Gastrocnemius medialis (tissue), 4 donors: ENCODE measurements around the gene CRYBB3.

Experiments used
- CTCF ChIP-seq, 5 experiments: fragments of 450-650 bp in 3 of 5; fragments of 200-600 bp in 2 of 5; sonication (generic) in 2 of 5; IDR thresholded peaks in 4 of 5; conservative IDR thresholded peaks in 1 of 5; 1 replicate in 4 of 5; 2 replicates in 1 of 5; pipeline ENCODE4 v1.5.1; 2016 to 2019; ENCODE audit warnings: antibody characterized with exemption in 5 of 5, mild to moderate bottlenecking in 3 of 5, moderate library complexity in 3 of 5
- POLR2A ChIP-seq, 2 donors: fragments of 450-650 bp; IDR thresholded peaks; one replicate each; pipeline ENCODE4 v1.6.1; 2017; ENCODE audit warnings: antibody characterized with exemption in 2 of 2, mild to moderate bottlenecking in 2 of 2, moderate library complexity in 2 of 2

- TF ChIP-seq CTCF (IDR thresholded peaks at IDR 0.05 in 4 of 5, conservative IDR thresholded peaks at IDR 0.05 in 1 of 5) = no peak
- TF ChIP-seq POLR2A (IDR thresholded peaks at IDR 0.05) = no peak
Measured at GRCh38 chr22:25161017-25161915, 38.4 kb upstream of the CRYBB3 start.
